Cardiac septum (tissue), 1 donor: ENCODE measurements around the gene KIAA1671. TPM values are rescaled to one million over a fixed set of nuclear protein-coding genes. Genes with fewer than 3 reads are reported as not detected.

ENCODE experiments used
- DNase-seq: peaks from one replicate; pipeline ENCODE4 v3.0.0-alpha.2; 2020; ENCODE audit warnings: low spot score
- intact Hi-C: fragments of 100-400 bp; cut with DNase I; formaldehyde crosslinking; loops from one replicate; pipeline ENCODE4 v1.14.0; 2022
- total RNA-seq: library from RNA; stranded (reverse); fragmentation: NEBNext Ultra II Directional; extraction: Animal tissue kit (Norgen Biotek cat#: 25700); gene quantifications from one replicate; pipeline ENCODE4 v1.2.1, GENCODE V29; 2021
- donor health status: DM: no; HTN: no; CAD: no.

The KIAA1671 gene
- total RNA-seq, 1 donor from 2014 or later, result 12.3 TPM

- DNase-seq, result no peak
- intact Hi-C loops, result loop anchor here (5.0 kb wide), 1 partner anchor 58 kb away; no protein-coding TSS in a partner anchor
These were observed 162.2 kb downstream of the KIAA1671 start for GRCh38 chr22:25114369-25115362.

- intact Hi-C loops, result no loop called here
- DNase-seq, result no peak
These were observed 167.1 kb downstream of the KIAA1671 start for GRCh38 chr22:25119609-25120008.

GRCh38 chr22:25120093-25120561, 167.6 kb downstream of the KIAA1671 start:
- intact Hi-C loops, result no loop called here
- no peak for DNase-seq

GRCh38 chr22:25120761-25121212, 168.3 kb downstream of the KIAA1671 start:
- intact Hi-C loops, result no loop called here
- no peak for DNase-seq

GRCh38 chr22:25122136-25122764, 169.7 kb downstream of the KIAA1671 start:
- no peak for DNase-seq

GRCh38 chr22:25123677-25124076, 171.2 kb downstream of the KIAA1671 start:
- DNase-seq, result no peak
- intact Hi-C loops, result no loop called here

More at GRCh38 chr22:25122136-25122764, 169.7 kb downstream of the KIAA1671 start:
- intact Hi-C loops, result no loop called here

DNA sequence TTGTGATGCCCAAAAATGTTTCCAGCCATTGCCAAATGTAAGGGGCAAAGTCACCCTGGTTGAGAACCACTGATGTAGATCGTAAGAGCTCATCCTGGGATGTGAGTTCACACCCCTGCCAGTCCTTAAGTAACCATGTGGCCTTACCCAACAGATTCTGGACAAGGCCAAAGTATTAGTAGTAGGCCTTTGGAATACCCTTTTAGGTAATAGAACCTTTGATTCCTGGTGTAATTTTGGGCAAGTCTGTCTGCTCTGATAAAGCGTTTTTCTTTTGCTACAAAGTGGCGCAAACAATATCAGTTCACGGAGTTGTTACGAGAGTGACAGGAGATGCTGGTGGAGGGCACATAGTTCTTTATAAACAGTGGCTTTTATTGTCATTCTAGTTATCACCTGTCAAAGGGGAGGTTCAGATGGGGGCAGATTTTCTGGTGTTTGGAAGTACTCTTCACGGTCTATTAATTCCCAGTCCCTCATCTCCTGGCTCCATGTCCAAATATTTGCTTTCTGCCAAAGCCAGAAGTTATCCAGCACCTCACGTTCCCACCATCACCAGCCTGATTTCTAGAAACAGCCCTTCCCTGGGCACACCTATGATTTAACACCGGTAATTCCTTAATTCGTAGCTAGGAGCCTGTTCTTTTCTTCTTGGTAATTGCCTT, 173.3 kb downstream of the KIAA1671 start:
- no peak for DNase-seq
- intact Hi-C loops, result no loop called here

DNA sequence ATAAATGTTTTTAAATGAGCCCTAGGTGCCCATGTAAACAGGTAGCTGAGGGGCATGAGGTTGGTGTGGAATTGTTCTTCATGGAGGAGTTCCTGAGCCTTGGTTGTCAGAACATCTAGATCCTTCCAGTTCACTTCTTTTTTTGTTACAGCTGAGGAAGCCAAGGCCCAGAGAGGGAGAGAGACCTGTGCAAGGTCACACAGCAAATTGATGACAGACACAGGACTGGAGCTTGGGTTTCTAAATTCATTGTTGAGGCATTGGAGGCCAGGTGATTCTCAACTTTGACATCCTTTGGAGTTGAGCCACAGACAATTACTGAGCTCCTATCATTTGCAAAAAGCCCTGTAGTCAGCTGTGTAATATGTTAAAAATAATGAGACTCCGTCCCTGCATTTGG, 174.0 kb downstream of the KIAA1671 start:
- intact Hi-C loops, result no loop called here
- no peak for DNase-seq

DNA sequence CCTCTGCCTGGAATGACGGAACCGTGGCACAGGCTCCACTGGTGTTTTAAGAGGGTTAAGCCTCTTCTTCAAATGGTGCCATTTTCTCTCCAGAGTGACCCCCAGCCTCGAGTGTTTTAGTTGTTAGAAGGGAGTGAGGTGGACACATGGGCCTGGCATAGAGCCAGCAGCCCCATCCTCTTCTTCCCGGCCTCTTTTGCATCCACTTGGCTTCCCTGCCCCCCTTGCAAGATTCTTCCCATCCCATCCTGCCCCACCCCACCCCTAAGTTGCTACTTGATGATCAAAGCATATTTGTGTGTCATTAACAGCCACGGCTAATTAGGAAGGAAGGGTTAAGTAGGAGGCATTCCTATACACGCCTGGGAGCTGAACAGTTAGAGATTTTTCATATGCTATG, 174.8 kb downstream of the KIAA1671 start:
- DNase-seq, result no peak
- intact Hi-C loops, result no loop called here

DNA sequence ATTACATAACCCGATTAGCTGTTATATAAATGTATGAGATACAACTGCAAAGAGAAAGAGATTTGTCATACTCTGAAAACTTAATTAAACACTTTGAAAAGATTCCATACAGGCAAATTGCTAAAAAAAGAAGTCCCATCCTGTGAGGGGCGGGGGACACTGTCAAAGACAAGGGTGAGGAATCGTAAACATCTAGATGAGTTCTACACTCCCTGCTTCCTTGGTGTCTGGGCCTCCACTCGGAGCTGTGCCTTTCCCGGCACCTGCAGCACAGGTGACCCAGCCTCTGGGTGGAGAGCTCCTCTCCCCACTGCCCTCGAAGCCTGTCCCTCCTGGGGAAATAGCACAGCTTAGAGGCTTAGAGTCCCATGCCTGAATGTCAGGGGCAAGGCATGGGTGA, 177.9 kb downstream of the KIAA1671 start:
- intact Hi-C loops, result no loop called here
- no peak for DNase-seq

GRCh38 chr22:25131198-25131887, 178.8 kb downstream of the KIAA1671 start:
- intact Hi-C loops, result no loop called here
- no peak for DNase-seq

GRCh38 chr22:25134028-25134427, 181.5 kb downstream of the KIAA1671 start:
- intact Hi-C loops, result no loop called here
- DNase-seq, result no peak

GRCh38 chr22:25134451-25134850, 181.9 kb downstream of the KIAA1671 start:
- intact Hi-C loops, result no loop called here
- no peak for DNase-seq

DNA sequence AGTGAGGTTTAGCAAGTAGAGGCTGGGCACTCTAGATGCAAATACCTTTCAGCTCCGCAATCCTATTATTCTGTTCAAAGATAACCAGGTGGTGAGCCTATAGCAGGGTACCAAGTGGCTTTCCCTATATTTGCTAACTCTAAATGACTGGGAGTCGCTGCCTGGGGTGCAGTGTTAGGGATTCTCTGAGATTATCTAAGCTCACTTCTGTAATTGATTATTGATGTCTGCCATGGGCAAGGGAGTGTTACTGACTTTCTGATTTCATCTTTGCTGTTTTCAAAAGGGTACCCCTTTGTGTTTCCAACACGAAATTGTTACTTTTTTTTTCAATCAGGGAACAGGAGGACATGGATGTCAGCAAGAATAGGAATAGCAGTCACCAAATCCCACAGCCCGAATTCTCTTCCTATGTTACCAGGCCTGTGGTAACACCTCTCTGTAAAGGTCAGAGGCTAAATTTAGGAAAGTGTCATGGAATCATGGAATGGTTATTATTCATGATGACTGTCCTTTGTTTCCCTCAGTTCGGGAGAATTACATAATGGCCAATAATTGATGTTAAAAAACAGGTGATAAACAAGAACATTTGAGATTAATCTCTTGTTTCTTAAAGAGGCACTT, 184.5 kb downstream of the KIAA1671 start:
- no peak for DNase-seq
- intact Hi-C loops, result no loop called here

GRCh38 chr22:25137577-25138525, 185.3 kb downstream of the KIAA1671 start:
- DNase-seq, result no peak
- intact Hi-C loops, result no loop called here

- DNase-seq, result no peak
- intact Hi-C loops, result no loop called here
These were observed 186.5 kb downstream of the KIAA1671 start for GRCh38 chr22:25139062-25139461.

GRCh38 chr22:25142102-25142501, 189.6 kb downstream of the KIAA1671 start:
- DNase-seq, result no peak
- intact Hi-C loops, result no loop called here
